Effector CD4-positive, alpha-beta T cell (primary cell): ENCODE measurements around the gene EIPR1.
"Not testable (repeated sequence)": the region's sequence is repeated elsewhere in the genome, so short reads cannot be mapped to it uniquely, and the experiment has no call there.

ENCODE experiments used
- DNase-seq: peaks from one replicate; pipeline ENCODE4 v3.0.0-alpha.2; 2020

The EIPR1 gene

DNA sequence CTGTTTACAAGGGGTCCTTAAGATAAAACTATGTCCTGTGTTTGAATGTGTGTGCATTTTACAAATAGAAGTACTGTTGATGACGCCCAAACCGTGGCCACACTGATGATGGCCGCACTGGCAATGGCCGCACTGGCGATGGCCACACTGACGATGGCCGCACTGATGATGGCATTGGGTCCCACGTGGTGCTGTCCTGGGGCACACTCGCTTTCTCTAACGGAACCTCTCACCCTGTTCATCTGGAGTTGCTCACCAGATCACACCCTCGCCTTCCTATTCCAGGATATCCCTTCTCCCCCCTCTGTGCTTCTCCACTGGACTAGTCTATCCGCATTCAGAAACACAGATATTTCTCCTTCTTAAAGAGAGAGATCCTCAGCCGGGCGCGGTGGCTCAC, 192.4 kb downstream of the EIPR1 start:
- no peak for DNase-seq

DNA sequence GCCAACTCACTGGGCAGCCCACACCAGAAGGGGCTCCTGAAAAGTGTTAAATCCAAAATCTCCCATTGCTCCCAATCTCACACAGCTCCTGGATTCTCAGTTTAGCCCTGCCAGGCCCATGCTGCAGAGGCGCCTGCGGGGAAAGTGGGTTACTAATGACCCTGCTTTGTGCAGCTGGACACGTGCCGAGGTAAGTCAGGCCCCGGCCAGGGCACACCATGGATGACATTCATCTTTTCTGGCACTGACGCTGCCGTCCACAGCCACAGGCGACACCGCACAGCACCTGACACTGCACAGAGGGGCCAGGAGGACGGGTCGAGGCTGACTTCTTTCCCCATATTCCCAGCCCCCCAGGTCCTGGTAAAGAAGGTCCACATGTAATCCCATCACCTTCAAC, 193.5 kb downstream of the EIPR1 start:
- DNase-seq, result no peak

DNA sequence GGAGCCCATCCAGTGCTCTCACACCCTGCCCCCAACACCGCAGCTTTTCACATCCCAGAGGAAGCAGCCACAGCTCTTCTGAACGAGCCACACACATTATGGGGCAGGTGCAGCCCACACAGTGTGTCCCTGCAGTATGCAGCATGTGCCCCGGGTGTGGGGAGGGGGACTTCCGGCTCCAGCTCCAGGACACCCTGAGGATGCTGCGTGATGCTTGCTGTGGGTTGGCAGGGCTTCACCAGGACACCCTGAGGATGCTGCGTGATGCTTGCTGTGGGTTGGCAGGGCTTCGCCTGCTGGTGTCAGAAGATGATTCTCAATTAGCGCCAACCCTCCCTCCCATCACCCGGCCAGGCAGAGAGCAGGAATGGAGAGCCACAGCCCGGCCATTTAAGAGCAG, 193.9 kb downstream of the EIPR1 start:
- DNase-seq, result no peak

DNA sequence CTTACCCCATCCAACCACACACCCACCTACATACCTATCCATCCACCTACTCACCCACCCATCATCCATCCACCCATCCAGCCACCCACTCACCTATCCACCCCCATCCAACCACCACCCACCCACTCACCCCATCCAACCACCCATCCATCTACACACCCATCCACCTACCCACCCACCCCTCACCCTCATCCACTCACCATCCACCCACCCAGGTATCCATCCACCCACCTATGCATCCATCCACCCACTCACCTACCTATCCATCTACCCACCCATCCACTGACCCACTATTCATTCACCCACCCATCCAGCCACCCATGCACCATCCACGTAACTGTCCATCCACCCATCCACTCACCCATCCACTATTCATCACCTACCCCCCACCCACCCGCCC, 194.8 kb downstream of the EIPR1 start:
- no peak for DNase-seq

DNA sequence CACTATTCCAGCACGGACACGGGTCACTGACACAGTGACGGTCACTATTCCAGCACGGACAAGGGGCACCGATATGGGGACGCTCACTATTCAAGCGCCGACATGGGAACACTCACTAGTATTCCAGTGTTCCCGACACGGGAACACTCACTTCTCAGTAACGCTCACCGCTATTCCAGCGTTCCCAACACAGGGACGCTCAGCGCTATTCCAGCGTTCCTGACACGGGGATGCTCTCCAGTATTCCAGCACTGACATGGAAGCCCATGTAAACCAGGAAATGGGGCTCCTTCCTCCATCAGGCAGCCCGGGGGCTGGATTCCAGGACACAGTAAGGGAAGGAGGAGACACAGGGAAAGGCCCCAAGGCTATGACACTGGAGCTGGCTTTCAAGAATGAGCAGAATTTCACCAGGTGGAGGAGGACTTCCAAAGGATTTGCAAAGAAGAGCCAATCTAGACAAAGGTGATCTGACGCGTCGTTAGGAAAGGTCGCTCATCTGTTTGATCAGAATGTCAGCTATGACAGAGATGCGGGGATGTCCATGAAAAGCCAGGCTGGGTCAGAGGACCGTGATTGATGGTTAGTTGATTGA, 196.1 kb downstream of the EIPR1 start:
- no peak for DNase-seq

DNA sequence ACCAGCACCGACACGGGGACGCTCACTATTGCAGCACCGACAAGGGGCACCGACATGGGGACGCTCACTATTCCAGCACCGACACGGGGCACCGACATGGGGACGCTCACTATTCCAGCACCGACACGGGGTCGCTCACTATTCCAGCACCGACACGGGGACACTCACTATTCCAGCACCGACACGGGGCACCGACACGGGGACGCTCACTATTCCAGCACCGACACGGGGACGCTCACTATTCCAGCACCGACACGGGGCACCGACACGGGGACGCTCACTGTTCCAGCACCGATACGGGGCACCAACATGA, 196.8 kb downstream of the EIPR1 start:
- DNase-seq, result not testable (repeated sequence)

DNA sequence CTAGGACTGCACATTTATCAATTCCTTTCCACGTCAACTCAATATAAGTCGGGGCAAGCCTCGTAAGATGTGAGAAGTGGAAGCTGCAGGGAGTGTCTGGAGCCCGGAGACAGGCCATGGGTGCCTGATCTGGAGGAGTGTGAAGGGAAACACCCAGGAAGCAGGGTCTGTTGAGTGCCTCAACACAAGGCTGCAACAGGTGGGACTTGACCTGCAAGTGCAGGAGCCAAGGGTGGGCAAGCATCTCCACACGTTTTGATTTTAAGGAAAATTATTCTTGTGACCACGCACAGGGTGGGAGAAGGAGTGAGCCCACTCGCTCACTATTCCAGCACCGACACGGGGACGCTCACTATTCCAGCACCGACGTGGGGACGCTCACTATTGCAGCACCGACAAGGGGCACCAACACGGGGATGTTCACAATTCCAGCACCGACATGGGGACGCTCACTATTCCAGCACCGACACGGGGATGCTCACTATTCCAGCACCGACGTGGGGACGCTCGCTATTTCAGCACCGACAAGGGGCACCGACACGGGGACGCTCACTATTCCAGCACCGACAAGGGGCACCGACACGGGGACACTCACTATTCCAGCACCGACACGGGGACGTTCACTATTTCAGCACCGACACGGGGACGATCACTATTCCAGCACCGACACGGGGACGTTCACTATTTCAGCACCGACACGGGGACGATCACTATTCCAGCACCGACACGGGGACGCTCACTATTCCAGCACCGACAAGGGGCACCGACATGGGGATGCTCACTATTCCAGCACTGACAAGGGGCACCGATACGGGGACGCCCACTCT, 197.3 kb downstream of the EIPR1 start:
- no peak for DNase-seq

DNA sequence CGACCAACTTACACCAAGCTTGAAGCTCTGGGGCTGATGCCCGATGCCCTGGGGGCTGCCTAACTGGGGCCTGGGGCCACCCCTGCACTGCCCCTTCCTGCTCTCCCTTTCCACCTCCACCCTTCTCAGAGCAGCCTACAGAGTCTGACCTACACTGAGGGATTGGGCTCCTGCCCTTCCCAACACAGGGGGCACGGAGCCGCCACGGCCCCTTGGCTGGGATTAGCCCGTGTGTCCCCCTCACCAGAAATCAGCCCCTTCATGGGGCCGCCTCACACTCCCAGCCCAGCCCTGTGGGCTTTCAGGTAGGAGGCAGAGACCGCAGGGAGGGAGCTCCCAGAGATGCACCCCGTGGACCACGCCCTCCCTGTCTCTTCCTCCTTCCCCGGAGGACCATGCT, 198.0 kb downstream of the EIPR1 start:
- no peak for DNase-seq

DNA sequence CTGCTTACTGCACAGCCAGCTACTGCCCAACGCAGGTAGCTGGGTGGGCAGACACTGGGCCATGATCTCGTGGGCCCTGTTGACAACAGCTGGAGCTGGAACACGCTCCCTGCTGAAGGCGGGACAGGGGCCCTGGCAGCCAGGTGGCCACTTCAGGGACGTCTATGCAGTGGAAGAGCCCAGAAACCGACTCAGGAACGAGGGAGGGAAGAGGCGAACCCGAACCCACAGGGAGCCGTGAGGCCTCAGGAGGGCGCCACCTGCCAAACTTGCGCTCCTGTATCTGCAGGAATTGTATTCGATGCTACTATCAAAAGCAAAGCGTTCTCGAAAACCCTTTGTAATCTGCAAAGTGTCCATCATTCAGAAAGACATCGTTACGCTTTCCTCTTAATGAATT, 198.4 kb downstream of the EIPR1 start:
- no peak for DNase-seq

DNA sequence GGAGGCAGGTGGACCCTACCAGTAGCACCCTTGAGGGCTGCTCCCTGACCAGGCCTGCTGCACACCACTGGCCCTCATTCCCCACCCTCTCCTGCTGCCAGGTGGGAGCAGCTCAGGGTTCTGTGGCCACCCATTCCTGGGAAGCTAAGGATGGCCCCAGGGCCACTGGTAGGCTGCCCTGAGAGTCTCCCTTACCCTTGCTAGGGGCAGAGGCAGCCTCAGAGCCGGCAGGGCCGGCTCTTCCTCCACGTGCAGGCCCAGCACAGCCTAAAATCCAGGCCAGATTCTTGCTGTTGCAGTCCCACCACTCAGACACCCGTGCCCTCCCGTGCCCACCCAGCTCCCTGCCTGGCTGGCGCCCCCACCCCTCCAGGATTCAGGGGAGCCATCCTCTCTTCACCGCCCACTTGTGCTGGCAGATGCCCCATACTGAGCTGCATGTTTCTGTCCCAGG, 199.0 kb downstream of the EIPR1 start:
- DNase-seq, result no peak

DNA sequence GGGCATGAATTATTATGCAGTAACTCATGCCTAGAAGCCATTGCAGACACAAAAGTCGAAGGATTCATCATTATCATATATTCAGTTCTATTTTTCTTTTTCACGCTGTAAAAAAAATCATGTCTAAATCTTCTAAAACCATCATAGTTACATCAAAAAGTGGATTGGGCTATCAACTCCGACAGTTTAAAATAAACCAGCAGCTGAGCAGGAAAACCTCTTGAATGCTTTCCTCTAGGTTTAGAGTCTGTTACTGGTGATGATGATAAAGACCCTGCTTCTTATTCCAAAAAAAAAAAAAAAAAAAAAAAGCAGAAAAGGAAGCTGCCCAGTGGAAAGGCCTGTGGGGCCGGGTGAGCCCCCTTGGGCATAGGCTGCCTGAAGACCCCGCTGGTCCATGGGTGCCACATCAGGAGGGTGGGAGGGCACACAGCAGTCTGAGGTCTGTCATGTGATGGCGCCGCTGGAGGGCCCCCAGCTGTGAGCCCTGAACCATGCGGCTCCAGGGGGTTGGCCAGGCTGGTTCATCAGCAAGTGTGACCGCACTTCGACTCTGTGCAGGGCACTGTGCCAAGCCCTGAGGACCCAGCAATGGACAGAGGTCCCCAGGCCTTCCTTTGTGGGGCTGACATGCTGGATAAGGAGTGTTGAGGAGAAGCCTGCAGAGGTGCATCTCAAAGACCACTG, 199.6 kb downstream of the EIPR1 start:
- DNase-seq, result no peak

DNA sequence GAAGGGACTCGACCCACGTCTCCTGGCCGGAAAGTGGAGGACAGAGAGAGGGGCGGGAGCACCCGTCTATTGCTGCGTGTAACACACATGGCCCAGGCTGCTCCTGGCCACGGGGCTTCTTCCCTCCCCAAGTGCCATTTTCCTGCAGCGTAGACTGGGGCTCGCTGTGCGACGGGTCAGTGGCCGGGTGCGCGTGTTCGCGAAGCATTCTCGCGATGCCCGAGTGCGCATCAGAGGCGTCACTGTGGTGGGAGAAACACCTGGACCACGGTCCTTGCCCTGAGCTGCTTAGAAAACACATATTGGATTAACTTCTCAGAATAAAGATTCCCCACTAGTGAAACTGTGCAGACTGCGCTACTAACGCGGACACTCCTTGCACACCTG, 200.8 kb downstream of the EIPR1 start:
- DNase-seq, result no peak

DNA sequence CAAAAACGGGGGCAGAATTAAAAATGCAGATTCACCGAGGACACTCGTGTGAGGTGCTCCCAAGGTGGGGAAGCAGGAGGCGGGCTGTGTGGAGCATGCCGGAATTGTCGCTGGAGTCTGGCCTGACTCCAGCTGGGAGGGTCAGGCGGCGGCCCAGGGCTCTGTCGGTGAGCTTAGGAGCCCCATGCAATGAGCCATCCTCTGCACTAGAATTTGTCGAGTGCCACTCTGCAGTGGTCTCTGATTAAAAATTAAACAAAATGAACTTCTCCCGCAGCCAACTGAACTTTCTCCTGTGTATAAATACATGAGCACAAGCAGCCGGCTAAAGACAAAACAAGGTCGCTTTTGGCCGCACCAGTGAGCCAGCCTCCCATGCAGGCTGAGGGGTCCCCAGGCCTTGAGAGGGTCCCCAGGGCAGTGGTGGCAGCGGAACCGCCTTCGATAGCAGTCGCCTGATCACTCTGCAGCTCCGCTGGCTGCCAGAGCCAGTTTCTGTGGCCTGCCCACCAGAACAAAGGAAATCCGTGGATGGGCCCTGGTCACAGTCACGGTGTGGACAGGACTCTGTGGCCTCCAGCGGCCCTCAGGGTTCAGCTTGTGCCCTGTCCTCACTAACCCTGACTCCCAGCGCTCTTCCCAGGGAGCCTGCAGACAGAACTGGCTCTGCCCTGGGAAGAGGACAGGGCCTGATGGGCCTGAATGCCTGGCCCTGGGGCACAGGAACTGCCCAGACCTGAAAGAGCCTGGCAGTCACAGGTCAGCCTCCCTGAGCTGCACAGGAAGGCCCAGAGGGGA, 201.3 kb downstream of the EIPR1 start:
- DNase-seq, result no peak

DNA sequence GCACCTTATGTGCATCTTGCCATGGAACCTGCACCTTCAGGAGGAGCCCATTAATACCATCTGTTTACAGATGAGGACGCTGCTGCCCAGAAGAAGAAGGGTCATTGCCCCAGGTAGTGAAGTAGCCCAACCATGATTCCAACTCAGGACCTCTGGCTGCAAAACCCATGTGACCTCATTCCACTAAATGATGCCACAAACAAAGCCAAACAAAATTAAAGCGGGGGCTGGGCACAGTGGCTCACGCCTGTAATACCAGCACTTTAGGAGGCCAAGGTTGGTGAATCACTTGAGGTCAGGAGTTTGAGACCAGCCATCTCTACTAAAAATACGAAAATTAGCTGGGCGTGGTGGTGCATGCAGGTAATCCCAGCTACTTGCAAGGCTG, 202.1 kb downstream of the EIPR1 start:
- DNase-seq, result no peak

DNA sequence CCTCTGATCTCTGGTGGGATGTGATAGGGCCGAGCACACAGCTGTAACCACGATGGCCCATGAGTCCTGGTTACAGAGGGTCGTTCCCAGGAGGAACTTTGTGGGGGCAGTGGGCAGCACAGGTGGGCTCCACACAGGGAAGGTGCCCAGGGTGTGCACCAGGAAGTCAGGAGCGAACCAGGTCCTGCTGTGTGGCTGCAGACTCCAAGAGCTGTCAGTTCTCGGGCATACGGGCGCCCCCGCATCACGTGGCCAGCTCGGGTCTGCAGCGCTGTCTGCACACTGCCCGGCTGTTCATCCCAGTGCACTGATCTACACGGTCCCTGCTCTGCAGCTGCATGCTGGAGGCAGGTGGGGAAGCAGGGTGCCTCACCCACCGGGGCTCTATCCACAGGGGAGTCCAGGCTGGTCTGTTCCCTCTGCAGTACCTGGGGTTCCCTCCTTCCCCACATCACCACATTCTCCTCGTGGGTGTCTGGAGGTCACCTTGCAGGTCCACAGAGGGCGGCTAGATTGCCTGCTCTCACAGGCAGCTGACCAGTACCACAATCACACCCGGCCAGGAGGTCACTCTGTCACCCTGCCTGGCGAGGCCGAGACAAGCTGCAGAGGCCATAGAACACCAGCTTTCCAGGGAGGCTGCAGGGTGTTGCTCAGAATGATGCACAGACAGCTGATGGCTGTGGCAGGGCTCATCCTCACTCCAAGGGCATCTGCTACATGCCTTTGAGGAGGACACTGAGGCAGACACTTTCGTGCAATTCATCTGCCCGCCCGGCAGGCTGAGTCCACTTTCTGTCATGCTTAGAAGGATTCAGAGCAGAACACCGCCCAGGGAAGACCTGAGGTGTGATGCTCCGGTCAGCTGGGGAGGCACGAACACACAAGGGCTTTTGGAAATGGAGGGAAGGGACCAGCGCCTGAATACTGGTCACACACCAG, 202.7 kb downstream of the EIPR1 start:
- no peak for DNase-seq

DNA sequence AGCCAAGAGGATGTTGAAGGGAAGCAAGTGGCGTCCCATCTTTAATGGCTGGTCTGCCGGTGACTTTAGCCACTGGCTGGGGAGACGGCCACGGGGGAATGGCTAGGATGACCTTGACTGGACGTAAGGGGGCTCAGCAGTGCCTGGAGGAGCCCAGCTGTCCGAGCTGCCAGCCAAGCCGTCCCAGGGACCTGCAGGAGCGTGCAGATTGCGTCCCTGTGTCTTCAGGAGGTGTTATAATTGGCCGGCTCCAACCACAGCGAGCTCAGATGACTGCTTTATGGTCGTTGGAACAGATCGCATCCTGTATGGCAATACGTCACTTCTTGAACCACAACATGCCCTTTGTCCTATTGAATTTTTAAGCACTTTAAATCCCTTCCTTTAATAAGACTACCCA, 204.6 kb downstream of the EIPR1 start:
- no peak for DNase-seq

DNA sequence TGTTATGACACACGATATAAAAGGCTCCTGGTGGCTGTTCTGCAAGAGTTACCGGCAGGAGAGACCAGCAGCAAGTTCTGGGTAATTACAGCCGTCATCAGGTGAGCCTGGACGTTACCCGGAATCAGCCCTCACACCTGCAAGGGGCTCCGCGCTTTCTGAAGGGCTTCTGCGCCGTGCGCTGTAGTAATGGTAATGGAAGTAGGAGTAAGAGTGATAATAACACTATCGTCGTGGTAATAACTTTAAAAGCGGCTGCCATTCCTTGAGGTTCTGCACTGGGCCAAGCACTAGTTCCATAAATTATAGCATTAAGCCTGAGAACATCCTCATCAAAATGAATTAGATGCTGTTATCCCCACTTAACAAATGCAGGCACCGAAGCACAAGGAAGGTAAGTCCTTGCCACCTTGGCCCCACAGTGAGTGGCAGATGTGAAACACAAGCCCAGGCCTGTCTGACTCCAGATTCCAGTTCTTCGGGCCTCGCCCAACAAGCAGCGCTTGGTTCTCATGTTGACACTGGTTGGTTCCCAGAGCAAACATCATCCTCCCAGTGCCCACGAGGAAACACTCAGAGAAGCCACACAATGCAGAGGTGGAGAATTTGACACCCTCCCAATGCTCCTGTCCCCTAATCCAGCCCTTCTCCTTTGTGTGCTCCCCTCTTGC, 205.2 kb downstream of the EIPR1 start:
- no peak for DNase-seq

DNA sequence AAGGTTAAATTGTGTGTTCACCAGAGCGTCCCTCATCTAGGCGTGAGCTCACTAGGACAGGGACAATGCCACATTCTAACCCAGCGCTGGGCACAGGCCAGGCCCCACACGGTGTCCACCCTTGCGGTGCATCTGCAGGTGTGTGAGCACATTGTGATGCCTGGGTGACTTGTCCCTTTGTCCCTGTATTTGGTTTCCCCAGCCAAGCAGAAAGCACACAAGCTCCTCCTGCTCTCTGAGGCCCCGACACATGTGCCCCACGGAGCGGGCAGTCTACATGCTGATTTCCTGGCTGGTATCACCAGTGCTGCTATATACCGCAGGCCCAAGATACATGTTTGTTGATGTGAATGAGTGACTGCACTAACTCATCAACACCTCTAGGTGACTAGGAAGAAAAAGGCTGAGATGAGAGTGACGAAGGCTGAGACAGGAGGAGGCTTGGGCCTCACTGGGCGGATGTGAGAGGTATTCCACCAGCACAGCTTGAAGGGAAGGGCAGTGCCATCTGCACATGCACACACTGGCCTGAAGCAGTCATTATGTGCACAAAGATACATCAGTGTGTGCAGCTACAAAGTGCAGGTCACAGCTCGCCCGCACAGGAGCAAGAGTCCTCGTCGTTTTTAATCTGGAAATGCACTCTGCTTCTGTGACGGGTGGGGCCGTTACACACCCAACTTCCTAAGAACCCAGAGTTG, 205.9 kb downstream of the EIPR1 start:
- DNase-seq, result no peak

DNA sequence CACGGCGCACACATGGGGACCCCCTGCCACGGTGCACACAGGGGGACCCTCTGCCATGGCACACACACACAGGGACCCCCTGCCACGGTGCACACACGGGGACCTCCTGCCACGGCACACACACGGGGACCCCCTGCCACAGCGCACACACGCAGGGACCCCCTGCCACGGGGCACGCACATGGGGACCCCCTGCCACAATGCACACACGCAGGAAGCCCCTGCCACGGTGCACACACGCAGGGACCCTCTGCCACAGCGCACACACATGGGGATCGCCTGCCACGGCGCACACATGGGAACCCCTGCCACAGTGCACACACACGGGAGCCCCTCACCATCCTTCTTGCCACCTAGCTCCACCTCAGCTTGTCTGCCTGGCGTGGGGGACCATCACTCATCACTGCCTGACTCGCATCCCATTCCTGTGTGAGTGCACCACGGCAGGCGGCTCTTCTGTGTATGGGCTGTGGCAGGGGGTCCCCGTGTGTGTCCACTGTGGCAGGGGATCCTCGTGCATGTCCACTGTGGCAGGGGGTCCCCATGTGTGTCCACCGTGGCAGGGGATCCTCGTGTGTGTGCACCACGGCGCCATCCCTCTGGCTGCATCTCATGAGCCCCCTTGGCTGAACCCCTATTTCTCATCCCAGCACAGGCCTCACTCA, 206.7 kb downstream of the EIPR1 start:
- DNase-seq, result no peak

DNA sequence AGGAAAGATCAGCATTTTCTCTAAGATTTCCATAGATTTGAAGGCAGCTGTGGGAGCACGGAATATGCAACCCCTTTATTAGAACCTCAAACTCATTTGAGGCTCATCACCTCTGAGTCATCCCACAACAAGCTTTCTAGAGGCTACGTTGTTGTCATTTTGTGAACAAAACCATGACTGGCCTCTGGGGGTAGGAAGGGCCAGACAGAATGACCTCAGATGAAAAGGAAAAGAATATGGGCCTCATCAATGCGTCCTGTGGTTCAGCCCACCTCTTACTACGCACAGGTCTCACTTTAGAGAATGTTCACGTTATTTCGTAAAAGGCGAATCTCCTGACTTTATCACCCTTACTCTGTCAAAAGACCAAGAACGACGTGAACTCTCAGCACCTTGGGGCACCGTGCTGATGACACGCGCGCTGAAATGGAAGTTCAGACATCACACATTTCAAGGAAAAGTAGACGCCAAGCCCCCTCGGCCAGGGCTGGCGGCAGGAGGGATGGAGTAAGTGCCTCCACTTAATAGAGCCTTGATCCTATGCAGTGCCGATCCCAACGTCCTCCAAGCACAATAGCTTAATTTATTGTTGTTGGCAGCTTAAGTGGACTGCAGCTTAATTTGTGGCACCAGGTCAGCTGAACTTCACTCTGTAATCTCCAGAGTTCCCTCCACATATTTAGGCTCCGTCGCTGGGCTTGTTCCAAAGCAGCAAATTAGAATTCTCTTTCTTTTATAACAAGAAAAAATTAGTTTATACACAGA, 208.3 kb downstream of the EIPR1 start:
- DNase-seq, result no peak
